GM21825 (cell line): ENCODE data around the gene YOD1.
A peak's percentile ranks its signal among the peaks of the same experiment; 100 is the strongest.

Source experiments
- ATAC-seq: cut with Tn5 transposase; IDR thresholded peaks from one replicate; pipeline ENCODE4 v1.9.1; 2021; ENCODE audit warnings: mild to moderate bottlenecking, moderate library complexity; ENCODE audit not compliant: unreplicated experiment

YOD1 gene

DNA sequence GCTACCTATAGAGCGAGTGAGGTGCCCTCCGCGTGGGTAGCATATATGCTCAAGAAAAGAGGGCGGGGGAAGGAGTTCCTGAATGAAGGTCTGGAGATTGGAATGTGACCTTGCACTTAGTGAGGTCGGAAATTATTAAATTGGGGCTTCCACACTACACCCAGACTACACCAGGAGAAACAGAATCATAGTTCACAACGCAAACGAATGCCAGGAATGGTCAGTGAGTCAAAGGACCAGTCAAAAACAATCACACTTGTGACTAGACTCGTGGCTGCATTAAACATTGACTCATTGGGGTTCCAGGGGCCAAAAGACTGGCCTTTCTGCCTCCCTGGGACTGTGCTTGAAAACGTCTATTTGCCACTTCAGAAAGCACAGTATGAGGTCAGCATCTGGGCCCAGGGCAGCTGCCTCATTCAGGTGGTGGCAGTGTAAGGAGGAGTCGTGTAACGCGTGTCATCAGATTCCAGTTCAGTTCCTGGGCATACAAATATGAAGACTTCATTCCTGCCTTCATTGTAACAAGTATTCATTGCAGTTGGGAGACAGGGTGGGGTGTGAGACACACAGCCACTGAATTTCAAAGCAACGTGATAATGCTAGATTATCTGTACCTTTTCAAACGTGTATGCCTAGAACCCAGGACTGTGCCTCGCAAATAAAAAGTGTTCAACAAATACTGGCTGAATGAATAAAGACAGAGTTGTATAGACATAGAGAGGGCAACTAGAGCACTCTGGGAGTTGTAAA, at the start of gene YOD1:
Gene YOD1, minus strand, starts transcription at position 18 of the 753 bp plus-strand sequence. CDS start 178 bp downstream, outside the sequence.
- no peak for ATAC-seq

DNA sequence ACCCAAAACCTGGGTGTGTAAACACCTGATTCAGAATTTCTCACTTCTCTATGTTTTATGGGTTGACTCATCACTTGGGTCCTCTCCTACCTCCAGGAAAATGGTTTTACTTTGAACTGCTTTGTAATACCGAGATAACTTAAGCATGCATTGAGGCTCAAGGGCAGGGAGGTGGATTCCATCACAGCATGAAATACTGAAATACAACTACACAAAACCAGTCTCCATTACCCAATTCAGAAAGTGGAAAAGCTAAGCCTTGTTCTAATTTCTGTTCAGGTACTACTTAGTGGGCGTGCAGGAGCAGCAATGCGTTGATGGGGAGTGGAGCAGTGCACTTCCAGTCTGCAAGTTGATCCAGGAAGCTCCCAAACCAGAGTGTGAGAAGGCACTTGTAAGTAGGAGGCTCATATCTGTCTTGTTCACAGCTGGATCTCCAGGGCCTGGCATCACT, 46.9 kb upstream of the YOD1 start:
- peak; percentile 80 for ATAC-seq

DNA sequence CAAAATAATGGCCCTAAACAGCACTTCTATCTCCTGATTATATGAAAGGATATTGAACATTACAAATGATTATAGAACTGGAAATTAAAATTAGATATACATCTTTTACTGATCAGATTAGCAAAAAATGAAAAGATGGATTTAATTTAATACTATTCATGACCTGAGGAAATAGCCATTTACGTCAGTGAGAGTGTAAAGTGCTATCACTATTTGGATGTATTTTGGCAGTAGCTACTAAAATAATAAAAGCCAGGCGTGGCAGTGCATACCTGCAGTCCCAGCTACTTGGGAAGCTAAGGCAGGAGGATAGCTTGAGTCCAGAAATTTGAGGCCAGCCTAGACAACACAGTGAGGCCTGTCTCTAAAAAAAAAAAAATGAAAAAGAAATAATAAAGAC, 42.9 kb upstream of the YOD1 start:
- no peak for ATAC-seq

DNA sequence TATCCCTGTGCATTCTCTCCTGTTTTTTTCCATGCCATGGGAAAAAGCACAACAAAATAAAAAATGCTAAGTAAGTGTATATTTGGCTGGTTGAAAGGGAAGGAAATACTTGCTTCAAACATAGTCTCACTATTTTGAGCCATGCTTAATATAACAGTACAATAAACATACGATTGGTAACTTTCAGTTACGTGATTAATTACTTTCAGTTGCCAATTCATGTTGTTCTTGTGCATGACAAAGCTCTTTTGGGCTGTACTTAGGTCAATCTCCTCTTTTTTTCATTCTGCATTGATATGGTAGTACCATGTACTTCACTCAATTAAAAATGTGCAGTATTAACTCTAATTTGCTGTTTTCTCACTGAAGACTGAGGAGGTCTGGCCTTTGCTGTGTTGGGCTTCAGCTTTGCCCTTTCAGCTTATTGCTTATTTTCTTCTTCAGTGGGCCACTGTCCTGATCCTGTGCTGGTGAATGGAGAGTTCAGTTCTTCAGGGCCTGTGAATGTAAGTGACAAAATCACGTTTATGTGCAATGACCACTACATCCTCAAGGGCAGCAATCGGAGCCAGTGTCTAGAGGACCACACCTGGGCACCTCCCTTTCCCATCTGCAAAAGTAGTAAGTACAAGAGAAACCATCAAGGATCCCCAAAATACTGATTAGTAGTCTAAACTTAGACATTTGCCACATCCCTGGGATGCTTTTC, 40.3 kb upstream of the YOD1 start:
- ATAC-seq = no peak

DNA sequence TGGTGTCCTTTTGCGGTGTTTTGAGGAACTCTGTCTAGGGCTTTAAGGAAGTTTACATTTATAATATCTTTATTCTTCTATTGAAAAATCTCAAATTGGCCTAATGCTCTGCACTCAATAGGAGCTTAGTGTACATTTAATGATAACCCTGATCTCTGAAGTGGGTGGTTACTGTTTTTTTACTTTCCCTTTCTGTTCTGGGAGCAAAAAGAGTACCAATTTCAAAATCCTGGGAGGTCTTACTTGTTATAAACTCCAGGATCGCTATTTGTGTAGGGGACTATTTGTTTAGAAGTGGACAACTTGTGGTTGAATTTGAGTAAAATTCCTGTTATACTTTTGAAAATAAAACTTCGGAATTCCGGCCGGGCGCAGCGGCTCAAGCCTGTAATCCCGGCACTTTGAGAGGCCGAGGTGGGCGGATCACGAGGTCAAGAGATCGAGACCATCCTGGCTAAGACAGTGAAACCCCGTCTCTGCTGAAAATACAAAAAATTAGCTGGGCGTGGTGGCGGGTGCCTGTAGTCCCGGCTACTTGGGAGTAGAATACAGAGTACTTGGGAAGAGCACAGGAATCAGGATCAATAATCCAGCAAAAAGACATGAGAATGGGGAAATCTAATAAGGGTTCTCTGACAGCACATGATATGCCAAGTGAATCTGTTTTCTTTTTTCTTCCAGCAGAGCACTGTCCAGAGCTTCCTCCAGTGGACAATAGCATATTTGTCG, 38.8 kb upstream of the YOD1 start:
- ATAC-seq = no peak

DNA sequence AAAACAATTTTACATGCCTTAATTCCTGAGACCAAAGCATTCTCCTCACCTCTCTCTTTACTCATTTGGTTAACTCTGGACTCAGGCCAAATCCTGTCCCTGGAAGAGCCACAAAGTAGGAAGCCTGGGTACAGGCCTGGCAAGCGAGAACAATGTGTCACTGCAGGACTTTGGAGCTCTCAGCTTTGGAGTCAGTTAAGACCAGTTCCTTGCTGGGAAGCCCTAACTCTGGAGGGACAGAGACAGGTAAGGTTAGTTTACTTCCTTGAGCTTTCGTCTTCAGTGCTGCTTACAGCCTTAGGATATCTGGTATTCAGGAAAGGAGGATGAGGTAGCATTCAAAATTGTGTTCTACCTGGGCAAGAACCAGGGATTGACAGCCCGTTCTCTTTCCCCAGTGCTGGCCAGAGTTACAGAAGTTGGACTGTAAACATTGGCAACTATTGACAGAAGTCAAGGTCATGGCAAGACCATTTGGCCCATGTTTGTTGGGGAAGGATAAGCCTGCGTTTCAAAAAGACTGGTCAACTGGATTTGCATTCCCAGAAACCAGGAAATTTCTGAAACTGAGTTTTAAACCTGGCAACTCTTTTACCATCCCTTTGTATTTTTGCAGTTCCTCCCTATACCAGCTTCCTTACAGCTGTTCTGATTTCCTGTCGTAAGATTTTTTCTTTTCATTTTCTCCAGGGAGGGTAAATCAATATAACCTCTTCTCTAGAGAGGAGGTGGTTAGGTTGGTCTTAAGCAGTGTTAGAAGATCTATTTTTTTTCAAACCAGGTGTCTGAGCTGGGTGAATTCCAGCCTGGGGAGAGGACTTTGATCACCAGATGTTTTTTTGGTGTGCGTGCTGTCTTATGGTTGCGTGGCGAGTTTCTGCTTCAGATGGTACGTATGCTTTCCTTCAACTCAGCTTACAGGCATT, 38.0 kb upstream of the YOD1 start, which contains the start of gene C4BPB:
Gene C4BPB, plus strand, starts transcription at position 160 of the 926 bp plus-strand sequence. Its CDS starts 672 bp downstream, at position 832.
- ATAC-seq = no peak

DNA sequence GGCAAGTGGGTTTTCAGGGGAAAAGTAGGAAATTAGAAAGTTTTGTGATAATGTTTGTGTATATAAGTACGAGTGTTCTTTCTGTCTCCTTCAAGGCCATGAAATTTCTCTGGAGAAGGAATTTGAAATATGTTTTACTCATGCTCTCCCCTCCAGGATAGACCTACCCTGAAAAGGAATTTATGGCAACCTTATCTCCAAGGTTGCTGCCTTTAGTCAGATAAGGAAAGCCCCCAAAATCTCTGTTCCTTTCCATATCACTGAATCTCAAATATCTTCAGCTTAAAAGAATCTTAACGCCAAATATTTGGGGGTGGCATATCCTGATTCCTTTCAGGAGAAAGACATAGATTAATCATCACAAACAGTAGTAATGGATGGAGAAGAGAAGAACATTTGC, 37.2 kb upstream of the YOD1 start:
- no peak for ATAC-seq

DNA sequence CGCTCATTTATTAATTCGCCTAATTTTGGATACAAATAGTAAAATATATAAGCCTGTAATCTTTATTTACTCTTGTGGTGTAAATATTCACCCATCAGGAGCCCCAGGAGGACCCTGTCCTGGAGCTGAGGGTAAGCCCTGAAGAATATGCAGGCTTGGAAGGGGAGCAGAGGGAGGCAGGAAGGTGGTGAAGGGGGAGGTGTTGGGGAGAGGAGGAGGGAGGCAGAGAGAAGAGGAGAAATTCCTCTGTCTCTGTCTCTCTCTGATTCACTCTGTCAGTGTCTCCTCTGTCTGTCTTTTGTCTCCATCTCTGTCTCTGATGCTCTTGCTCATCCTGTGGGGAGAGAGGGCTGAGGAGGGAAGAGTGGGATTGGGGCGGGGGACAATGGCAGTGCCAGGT, 34.9 kb upstream of the YOD1 start:
- no peak for ATAC-seq

DNA sequence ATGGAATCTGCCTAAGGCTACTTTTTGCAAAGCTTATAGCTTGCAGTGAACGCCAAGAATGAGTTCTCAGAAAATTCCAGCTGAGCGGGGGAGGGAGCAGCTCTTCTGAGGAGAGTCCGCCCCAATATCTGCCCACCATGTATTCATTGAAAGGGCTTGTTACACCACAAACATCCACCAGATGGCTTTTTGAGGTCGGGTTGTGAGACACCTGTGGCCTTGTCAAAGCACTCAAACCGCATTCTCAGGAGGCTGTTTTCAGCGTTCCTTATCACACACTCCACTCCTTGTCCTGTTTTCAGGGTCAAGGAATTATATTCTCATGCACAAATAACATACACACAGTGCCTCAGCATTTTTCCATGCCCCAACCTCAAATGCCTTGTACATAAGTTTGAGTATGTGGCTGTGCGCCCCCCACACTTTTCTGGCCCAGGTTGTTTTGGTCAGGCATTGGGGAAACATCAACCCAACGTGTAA, 33.7 kb upstream of the YOD1 start:
- peak; percentile 62 for ATAC-seq

DNA sequence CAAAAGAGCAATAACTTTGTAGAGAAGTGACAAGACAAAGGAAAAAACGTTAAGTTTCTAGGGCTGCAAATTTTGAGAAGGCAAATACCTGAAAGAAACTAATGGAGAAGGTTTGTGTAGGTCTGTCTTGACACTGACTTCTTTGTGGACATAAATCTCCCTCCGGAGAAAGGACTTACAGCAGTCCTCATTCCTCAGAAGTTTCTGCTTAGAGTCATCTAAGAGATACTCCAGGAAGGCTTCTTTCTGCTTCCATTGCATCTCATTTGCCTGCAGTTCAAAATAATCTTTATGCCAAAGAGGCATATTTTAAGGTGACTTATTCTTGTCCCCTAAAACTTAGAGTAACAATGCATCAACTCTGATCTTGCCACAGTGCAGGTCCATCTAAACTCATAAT, 33.2 kb upstream of the YOD1 start:
- no peak for ATAC-seq

DNA sequence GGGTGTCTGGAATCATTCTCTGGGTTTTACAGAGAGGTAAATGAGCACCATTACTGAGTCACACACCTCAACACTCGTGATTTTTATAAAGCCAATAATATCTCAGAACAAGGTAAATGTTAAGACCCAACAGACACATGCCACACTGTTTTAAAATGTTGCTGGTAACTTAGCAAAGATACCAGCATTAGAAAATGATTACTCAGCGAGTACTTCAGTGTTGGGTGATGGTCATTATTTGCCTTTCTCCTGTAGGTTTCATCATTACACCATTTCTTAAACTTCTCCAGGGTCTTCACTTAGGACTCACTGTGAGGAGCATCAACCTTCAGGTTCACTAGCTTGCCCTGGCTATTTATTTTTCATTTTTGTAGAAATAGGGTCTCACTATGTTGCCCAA, 30.8 kb upstream of the YOD1 start:
- no peak for ATAC-seq

DNA sequence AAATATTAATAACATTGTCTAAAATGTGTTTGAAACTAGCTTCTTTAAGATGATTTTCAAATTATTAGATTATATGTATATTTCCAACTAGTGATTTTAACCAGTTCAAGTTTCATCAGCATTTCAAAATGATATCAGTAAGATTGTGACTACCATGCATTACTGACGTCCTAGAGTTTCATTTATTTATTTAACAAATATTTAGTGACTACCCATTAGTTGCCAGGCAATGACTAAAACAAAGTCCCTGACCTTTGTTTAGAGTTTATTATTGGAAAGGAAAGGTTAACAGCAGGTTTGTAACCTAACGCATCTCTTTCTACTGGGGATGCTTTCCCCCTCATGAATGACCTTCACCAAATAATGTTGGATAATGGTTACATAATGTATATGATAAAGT, 30.1 kb upstream of the YOD1 start:
- no peak for ATAC-seq

DNA sequence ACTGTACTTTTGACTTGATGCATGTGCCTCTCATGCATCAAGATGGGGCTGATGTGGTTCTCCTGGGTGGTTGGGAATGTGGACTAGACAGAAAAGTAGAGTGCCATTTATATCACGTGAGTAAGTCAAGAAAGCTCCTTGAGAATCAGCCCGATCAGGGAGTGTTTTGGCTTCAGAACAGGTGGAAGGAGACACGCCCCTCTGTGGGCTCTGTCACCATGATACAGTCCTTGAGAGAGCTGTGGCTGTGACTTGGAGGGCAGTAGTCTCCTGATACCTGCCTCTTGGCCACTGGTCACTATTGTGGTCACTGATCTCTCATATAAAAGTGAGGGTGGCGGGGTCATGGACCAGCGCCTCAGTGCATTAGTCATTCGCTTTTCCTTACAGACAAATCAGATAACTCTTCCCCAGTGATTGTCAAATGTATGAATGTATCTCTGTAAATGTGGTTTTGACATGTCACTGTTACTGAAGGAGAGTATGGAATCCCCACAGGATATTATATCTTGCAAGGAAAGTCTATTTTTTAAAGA, 28.8 kb upstream of the YOD1 start:
- ATAC-seq = no peak

DNA sequence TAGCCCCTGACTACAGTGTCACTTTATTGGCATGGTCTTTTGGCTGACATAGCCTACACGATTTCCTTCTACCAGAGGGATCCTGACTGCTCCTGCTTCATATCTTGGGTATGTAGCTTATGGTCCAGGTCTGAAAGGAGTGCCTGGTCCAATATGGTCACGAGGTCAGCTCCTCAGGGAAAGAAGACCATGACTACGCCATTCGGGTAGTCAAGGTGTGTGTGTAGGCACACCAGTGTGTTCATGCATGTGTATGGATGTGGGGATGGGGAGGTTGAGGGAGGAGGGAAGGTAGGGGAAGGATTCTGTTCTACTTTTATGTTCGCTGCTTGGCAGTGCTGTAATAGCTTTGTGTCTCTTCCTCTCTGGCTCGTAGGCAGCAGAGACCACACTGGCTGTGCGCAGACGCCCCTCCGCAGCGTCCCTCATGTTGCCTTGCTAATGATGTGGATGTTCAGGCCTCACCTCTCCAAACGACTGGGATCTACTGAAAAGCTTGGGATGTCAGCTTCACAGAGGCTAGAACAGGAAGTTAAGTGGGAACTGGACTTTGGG, 27.6 kb upstream of the YOD1 start:
- ATAC-seq = no peak

DNA sequence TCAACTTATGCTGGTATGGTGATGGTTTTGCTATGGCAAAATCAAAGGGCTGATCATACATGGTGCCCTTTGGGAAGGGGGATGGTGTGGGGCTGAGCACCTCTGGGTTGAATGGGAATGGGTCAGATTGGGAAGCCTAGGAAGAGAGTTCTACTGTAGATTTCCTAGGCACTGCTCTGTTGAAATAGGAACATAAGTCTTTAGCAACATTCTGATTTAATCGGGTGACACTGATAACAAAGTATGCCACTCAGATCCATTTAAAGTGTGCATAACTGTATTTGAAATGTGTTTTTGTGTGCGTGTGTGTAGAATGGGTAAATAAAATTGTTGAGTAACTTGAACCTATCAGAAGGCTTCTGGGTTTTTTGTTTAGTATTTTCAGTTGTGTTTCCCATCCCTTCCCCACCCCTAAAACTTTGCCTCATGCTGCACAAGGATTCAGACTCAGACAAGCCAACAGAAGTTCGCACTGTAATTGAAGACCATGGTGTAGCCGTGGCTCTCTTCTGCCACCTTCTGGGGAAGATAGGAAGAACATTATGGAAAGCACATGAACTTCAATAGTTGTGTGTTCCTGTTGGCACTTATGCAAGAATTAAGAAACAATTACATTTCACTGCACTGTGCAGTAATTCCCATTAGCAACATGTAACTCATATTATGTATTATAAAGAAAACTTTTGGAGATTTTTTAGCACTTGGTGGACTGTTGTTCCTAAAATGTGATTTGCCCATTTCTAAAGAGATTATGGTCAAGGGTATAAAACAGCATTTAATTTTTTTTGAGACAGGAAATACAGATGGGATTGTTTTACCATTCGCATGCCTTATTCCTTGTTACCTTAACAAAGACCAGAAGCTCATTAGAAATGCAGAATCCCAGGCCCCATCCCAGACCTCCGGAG, 26.7 kb upstream of the YOD1 start:
- no peak for ATAC-seq

DNA sequence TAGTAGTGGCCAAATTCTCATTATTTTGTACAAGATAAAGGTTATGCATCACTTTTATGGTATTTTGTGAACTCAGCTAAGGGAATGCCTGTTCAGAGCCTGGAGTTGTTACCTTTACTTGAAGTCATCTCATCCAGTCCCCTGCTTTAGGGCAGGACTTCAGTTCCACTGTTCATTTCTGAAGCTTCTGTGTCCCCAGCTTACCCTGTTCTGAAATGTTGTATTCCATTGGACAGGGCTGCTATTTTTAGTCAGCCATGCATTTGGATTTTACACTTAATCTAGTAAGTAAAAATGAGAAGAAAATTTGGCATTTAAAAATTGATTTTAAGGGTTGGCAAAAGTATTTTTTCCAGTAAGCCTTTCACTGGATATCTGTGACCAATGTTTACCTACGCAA, 26.0 kb upstream of the YOD1 start:
- no peak for ATAC-seq

DNA sequence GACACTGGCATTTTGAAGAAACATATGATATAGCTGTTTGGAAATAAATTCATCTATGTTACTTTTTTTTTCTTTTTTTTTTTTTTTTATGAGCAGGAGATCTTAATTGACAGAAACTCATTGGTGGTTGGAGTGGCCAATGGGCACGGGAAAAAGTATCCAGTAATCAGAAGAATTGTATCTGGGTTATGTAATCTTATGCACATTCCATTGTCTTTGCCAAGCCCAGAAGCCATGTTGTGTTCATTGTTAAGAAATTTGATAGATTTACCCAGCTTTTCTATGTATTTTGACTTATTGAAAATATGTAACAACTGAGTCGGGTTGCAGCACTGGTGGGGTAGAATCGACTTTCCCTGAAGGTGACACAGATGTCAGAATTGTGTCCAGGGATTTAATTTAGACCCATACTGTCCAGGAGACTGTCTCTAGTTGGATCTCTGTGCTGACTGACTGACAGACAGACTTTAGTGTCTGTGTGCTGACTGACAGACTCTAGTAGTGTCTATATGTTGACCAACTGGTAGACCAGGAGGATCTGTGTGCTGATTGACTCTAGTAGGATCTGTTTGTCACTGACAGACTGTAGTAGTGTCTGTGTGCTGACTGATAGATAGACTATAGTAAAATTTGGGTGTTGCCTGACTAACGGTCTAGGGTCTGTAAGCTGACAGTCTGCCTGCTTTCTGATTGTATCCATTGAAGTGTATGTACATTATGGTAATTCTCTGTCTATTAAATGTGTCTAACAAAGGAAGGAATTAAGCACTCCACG, 25.4 kb upstream of the YOD1 start:
- no peak for ATAC-seq
